GM19239 (cell line): ENCODE results near the gene MESP1.

Experiments used
- DNase-seq: peaks from one replicate; pipeline ENCODE4 v3.0.0; 2011; ENCODE audit warnings: low spot score; ENCODE audit not compliant: insufficient read length
- FAIRE-seq: peaks from 2 replicates; lab custom pipeline; 2011; peaks lifted over from hg19 to GRCh38; lab: Jason Lieb, UNC

MESP1 gene

GRCh38 chr15:89781891-89782618 lies 31.0 kb upstream of the MESP1 start:
- FAIRE-seq, result no peak
- DNase-seq, result no peak

DNA sequence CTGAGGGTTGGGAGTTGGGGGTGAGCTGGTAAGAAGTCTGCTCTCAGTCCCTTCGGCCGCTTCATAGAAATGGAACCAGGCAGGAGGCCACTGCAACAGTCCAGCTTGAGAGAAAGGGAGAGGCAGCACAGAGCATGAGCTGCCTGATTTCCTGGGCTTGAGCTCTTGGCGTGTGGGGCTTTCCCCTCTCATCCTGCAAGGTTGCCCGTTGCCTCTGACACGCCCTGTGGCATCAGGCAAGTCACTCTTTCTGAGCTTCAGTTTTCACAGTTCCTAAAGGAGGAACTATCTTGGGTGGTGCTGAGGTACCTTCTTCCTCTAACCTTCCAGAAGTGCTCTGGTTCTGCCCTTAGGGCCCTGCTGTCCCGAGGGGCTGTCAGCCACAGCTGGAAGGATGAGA lies 30.0 kb upstream of the MESP1 start:
- FAIRE-seq, result no peak

GRCh38 chr15:89780601-89781000 lies 29.6 kb upstream of the MESP1 start:
- DNase-seq (no peak), FAIRE-seq (no peak)

More for the DNA sequence above, 30.0 kb upstream of the MESP1 start:
- DNase-seq, result no peak

DNA sequence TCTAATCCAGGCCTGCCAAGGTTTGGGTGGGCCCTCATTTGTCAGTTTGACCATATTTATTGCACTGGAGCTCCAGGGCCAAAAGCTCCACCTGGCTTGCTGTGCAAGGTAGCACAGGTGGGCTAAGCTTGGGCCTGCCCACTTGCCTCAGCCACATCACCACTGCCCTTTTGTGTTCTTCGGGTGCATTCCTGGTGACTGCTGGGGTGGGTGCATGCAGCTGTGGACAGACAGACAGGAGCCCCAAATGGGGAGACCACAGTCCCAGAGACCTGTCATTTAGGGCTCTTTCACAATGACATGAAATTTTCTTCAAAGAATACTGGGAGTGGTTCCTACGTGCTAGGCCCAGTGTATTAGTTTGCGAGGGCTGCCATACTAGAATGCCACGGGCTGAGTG lies 27.8 kb upstream of the MESP1 start:
- DNase-seq, result no peak
- FAIRE-seq, result no peak

DNA sequence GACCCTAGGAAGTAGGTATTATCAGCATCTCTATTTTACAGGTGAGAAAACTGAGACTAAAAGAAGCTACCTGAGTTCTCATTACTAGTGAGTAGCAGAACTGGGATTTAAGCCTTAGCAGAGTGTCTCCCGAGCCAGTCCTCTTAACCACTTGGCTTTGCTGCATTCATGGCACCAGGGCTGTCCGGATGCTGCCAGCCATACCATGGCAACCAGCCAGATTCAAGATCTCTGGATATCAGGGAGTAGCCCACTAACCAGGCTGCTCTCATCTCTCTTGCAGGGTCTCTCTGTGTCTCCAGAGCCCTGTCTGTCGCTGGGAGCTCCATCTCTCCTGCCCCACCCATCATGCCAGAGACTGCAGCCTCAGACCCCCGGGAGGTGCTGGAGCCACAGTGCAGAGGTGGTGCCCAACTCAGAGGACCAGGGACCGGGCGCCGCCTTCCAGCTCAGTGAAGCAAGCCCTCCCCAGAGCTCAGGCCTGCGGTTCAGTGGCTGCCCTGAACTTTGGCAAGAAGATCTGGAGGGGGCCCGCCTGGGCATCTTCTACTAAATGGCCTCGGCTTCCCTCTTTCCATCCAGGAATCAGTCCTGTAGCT lies 26.8 kb upstream of the MESP1 start:
- no peak for FAIRE-seq
- no peak for DNase-seq

GRCh38 chr15:89777073-89777751 lies 26.2 kb upstream of the MESP1 start:
- DNase-seq, result no peak
- no peak for FAIRE-seq

GRCh38 chr15:89776274-89777072 lies 25.4 kb upstream of the MESP1 start, which contains the start of gene MESP2:
Gene MESP2, plus strand, starts transcription at chr15:89776332. Its CDS starts 26 bp downstream, at chr15:89776358.
- FAIRE-seq (peak; percentile 89), DNase-seq (peak; percentile 82)

- DNase-seq (no peak), FAIRE-seq (no peak)
Measured at GRCh38 chr15:89775815-89776214, 24.8 kb upstream of the MESP1 start.

DNA sequence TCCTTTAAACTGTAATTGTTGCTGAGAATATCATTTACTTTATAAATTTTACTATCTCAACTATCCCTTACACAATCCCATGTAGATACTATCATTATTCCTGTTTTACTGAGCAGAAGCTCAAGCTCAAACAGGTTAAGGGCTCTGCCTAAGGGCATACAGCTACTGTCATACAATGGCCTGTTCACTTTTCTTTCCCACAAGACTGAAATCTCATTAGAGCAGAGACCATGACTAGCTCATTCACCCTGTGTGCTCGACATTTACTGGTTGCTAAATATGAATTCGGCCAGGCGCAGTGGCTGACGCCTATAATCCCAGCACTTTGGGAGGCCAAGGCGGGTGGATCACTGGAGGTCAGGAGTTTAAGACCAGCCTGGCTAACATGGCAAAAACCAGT lies 23.4 kb upstream of the MESP1 start:
- DNase-seq, result no peak

GRCh38 chr15:89772932-89773583 lies 22.0 kb upstream of the MESP1 start:
- DNase-seq (no peak), FAIRE-seq (no peak)

More for the DNA sequence above, 23.4 kb upstream of the MESP1 start:
- FAIRE-seq, result no peak

DNA sequence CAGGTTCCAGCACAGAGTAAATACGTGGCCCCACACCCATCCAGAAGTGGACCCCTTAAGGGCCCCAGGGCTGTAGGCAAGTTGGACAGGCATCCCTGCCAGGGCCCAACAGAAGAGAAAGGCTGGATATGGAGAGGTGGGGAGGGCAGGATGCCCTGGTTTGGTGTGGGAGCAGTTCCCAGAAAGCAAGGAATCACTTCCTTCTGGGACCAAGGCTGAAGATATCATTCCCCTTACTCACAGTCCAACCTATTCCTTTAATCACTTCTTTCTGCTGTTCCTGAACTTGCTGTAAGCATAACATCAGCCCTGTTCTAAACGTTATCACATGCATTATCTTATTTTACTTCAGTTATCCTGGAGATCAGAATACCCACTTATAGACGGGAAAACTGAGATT lies 19.0 kb upstream of the MESP1 start:
- DNase-seq, result no peak
- FAIRE-seq, result no peak

- FAIRE-seq, result no peak
- no peak for DNase-seq
Measured at GRCh38 chr15:89769366-89769765, 18.3 kb upstream of the MESP1 start.

DNA sequence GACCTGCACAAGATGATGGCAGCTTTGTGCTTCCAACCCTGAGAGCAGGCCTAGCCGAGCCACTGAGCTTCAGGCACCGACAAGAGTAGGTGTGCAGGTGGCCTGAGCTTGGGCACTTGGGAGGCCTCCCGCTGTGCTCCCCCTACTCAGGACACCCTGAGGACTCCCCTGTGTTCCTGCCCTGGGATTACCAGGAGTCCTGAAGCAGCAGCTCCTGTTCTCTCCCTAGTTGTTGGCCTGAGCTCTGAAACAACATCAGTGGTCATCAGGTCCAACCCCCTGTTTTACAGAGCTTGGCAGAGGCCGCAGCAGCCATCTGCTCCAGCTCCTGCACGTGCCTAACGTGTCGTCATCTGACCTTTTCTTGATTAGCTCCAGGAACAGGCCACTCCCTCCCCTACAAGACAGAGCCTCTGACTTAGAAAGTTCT lies 17.0 kb upstream of the MESP1 start:
- DNase-seq (no peak), FAIRE-seq (no peak)

- FAIRE-seq, result no peak
- no peak for DNase-seq
Measured at GRCh38 chr15:89767411-89767915, 16.4 kb upstream of the MESP1 start.

GRCh38 chr15:89766357-89767311 lies 15.6 kb upstream of the MESP1 start:
- no peak for FAIRE-seq
- DNase-seq, result no peak

GRCh38 chr15:89765694-89766093 lies 14.6 kb upstream of the MESP1 start:
- DNase-seq (no peak), FAIRE-seq (no peak)

- FAIRE-seq (no peak), DNase-seq (no peak)
Measured at GRCh38 chr15:89761929-89762328, 10.9 kb upstream of the MESP1 start.

DNA sequence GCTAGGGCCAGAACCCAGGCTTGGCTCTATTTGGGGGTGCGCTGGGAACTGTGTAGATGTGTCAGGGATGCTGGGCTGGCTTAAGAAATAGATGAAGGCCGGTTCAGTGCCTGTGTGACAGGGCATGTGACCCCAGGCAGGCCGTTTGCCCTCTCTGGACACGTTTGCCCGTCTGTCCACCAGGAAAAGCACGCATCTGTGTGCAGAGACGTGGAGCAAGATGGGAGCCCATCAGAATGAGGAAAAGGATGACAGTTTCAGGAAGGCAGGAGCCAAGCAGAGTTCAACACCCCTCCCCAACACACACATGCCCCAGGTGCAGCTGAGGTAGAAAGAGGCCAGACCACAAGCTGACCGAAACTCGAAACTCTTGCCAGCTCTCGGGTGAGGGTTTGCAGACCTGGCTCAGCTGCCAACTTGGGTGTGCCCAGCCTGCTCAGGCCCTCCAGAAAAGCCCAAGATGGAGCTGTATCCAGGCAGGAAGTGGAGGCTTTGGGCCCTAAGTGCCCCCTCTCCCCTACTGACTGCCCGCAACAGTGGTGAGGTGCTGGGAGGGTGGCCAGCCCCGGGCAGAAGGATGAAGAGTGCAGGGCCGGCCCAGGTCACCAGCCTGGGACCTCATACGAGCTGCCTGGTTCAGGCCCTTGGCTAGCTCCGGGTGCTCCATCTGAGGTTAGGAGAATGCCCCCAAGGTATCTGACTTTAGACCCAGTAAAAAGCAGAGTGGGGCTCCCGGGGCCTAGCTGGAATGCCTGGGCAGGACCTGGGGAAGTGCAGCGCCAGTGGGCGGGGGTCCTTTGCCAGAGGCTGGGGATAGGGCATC lies 10.2 kb upstream of the MESP1 start:
- DNase-seq (no peak), FAIRE-seq (no peak)
